Measurements from ENCODE around the gene KLC1.

Gene KLC1

DNA sequence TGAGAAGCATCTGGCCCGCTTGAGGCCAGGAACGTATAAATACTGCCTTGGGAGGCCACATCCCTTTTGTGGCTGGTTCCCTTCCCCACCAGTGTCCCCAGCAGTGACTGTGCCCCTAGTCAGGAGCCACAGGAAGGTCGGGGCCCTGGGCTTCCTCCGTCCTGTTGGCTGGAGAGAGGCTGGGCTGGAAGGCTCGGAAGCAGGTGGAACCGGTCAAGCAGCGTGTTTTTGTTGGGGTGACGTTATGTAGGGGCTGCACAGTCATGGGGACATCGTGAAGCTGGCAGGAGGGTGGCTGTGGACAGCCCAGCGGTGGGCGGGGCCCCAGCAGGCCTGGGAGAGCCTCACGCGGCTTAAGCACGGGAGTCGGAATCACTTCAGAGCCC is 76.1 kb downstream of the KLC1 start:
- DNase-seq (ENCODE audit: low read depth) = no peak

DNA sequence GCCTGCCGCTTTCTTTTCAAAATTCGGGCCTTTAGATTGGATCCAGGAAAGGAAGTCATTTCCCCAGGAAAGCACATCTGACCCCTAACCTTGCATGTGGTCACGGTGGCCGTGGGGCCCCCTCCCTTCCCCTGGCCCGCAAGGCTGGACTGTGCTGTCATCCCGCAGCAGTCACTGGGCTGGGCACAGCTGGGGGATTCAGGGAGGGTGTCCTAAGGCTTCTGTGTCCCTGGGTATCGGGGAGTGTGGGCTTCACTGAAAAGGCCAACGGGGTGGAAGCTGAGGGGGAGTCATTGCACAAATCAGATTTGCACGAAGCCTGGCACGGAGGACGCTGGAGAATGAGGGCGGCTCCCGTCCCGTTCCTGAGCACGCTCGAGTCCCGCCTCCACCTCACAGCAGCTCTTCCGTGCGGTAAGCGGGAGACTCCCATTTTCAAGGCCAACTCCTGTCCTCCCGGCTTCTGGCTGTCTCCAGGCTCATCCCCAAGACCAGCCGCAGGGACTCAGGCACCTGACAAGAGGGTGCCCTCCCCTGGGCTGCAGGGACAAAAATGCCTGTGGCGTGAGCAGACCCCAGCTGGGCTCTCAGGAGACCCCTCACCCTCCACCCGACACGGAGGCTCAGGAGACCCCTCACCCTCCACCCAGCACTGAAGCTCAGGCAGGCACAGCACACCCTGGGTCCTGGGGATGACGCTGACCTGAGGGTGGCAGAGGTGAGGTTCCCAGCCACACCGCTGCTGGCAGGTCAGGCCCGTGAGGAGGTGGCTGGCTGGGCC is 76.7 kb downstream of the KLC1 start:
- no peak for DNase-seq (ENCODE audit: low read depth)

DNA sequence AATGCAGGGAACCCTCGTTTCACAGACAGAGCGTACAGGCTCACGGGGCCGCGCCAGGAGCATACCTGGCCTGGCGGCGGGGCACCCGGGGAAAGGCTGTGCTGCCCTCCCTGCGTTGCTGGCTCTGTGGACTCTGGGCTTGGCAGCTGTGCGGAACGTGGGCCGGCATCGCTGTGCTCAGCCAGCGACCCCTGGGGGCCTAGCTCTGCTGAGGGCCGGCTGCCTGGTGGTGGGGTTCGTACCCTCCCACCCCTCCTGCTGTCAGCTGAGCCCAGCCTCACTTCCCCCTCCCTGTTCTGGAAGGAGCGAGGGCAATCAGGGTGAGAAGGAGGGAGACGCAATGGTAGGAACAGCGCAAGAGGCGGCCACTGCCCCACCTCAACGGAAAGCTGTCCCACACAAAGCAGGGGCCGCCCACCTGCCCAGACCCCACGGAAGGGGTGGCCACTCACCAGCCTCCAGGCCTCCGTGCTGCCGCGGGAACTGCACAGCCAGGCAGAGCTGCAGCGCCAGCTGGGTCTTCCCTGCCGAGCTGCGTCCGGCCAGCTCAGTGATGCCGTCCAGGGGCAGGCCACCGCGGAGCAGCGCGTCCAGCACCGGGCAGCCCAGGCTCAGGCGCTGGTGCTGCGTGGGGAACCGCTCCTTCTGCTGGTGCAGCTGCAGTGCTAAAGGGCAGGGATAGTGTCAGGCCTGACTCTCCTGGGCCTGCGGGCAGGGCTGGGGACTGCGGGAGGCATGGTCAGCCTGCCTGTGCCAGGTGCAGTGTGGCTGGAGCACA is 77.7 kb downstream of the KLC1 start:
- DNase-seq (ENCODE audit: low read depth) = no peak

DNA sequence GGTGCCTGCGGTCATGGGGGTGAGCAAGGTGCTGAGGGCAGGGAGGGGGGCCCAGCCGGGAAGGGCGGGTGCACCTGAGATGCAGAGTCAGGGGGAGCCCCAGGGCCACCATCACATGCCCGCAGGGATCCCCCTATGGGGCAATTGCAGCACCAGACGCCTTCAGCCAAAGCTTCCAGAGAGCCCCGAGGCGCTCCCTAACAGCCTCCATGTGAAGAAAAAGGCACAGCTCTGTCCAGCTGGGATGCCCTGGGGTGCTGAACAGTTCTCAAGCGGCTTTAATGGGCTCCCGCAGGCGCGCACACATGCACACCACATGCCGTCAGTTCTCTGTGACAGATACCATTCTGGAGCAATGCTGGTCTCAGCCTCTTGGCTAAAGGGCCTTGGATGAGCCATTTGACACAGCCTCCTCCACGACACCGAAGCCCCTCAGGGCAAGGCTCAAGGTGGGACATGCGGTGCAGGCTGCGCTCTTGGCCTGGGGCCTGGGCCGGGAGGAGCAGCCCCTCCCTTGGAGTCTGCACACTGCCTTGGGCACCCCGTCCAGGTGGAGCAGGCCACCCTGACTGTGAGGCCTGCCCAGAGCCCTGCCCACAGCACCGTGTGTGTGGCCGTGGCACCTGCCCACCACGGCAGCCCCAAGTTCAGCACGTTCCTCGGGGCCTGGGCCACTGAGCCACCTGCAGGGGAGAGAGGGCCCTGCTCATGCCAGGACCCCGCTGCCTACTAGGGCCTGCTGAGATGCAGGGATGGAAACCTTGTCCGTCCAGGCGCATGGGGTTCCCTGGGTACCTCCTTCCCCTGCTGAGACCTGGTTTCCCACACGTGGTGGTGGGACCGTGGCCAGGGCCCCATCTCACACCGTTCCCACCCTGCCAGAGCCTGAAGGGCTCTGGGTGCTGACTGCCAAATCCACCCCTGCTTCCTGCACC is 78.6 kb downstream of the KLC1 start:
- DNase-seq (ENCODE audit: low read depth) = no peak

DNA sequence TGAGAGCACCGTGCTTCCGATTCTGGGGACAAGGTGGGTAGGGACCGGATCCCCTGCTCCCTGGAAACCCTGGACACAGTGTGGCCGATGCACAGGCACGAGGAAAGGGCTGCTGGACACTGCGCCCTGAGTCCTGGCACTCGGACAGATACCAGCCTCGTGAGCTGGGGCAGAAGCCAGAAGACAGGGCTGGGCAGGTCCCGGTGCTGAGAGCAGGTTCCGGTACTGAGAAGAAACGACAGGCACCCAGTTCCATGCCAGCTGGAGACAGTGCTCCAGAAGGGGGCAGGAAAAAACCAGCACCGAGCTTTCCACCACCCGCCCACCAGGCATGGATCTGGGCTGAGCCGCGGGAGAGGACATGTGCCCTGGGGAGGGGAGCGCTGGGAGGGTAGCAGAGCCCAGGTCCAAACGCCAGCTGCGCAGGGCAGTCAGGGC is 79.8 kb downstream of the KLC1 start:
- DNase-seq (ENCODE audit: low read depth) = no peak

DNA sequence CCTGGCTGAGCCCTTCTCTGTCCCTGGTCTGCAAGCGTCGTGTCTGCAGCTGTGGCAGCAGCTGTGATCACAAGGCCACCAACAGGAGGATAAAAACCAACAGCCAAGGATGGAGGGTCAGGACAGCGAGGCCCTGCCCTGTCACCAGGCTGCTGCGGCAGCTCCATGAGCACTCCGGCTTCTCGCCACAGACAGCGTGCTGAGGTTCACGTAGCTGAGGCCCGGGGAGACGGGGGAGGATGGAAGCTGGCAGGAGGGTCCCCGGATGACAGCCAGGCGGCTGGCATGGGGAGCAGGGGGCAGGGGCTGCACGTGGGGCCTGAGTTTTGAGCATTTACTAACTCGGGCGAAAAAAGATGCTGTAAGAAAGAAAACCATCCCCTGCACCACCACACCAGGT is 80.8 kb downstream of the KLC1 start:
- no peak for DNase-seq (ENCODE audit: low read depth)

DNA sequence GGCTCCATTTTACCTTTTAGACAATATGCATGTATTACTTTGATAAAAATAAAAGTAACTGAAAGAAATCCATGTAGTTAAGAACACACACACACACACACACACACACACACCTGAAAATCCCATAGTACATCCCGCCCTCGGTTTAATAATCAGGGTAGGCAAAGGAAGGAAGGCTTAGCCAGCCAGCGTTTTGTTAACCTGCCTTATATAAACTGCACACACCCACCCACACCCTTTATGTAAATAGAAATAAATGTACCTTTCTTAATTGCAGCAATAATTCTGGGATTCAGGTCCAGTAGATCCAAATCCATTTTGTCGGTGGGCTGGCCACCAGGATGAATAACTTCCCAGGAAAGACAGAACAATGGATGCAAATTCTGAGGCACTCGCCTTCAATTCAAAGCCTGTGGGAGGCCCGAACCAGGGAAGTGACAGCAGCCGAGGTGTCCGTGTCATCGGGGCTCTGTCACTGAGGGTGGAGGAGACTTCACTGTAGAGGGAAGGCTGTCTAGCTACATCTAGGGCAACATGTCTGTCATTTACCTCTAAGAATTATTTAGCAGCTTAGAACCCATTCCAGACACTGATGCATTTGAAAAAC is 81.9 kb downstream of the KLC1 start:
- DNase-seq (ENCODE audit: low read depth) = no peak

DNA sequence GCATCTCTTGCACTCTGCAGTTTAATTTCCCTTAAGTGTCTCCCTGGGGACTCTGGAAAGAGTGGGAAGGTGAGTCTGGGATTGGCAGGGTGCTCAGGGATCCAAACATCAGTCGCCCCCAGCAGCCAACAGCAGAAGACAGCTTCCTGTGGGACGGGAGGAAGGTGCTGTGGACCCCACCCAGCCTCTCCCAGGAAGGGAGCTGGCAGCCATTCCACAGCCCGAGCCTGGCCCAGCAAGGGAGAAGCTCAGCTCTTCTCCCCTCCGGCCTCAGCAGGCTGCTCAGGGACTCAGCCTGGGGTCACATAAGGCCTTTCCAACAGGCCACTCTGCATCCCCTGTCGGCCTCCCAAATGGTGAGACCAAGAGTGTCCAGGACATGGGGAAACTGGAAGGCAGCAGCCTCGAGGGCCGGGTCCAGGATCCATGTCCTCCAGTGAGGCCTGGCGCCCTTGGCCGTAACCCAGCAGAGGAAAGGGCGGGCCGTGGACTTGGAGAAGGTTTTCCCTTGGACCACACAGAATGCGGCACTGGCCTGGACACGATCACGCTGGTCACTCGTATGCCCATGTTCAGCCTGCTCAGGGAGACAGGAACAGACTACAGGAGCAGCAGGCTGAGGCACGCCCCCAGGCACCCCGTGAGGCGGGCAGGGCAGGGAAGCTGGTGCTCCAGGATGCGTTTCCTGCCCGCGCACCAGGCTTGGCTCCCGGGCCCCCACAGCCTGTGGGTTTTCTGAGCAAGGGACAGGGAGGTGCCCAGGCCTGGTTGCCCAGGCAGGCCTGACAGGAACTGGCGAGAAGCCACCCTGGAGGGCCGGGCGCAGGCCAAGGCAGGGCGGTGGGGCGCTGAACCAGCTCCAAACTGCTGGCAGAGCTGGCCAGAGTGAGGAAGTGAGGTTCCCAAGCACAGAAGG is 82.8 kb downstream of the KLC1 start:
- no peak for DNase-seq (ENCODE audit: low read depth)

DNA sequence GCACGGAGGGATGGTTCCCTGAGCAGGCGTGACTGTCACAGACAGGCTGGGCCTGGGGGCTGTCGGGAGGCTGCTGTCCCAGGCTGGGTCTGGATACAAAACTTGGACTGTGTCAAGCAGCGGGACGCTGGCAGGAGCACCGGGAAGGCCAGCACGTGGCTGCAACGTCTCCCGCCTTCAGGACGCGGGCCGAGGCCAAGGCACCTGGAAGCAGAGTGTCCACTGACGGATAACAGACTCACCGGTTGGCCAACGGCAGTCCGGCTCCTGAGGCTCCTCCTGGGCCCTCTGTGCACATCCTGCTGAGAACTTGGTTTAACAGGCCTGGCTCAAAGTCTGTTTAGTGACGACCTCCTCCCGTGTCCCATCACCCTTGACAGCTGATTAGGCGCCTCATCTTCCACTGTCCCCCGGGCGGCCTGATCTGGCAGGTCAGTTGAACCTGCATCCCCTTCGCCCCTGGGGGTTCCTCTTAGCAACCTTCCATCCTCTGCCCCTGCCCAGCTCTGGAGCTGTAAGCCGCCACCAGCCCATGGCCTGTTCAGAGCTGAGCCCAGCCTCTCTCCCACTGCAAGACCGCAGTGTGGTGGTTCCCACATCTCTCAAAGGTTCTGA is 83.7 kb downstream of the KLC1 start:
- no peak for DNase-seq (ENCODE audit: low read depth)

DNA sequence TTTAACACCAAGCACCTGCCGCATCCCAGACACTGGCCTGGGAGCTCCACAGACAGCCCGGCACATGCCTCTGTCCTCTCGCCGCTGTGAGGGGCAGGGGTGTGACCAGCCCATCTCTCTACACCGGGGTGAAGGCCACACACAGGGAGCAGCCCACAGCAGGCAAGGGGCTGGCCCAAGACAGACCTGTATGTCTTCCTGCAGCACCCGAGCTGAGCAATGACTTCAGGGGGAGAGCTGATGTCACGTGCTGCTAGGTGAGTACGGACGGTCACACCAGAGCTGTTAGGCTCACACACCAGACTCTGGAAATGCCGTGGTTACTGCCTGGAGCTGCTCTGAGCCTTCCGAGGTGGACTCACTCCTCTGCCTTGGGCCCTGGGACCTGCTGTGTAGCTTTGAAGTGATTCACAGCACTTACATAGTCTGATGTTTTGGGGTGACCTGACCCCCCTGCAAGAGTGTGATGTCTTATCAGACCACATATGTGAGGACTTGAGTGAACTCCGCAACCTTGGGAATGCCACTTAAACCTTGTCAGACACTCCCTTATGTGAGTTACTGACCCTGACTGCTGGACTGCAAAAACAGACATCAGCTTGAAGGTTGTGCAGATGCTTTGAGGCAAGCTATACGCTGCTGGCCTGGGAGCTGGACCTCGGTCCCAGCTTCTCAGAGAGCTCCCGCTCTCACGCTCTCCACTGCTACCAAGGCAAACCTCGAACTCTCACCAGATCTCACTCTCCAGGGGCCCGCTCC is 84.5 kb downstream of the KLC1 start:
- DNase-seq (ENCODE audit: low read depth) = peak; percentile 37

DNA sequence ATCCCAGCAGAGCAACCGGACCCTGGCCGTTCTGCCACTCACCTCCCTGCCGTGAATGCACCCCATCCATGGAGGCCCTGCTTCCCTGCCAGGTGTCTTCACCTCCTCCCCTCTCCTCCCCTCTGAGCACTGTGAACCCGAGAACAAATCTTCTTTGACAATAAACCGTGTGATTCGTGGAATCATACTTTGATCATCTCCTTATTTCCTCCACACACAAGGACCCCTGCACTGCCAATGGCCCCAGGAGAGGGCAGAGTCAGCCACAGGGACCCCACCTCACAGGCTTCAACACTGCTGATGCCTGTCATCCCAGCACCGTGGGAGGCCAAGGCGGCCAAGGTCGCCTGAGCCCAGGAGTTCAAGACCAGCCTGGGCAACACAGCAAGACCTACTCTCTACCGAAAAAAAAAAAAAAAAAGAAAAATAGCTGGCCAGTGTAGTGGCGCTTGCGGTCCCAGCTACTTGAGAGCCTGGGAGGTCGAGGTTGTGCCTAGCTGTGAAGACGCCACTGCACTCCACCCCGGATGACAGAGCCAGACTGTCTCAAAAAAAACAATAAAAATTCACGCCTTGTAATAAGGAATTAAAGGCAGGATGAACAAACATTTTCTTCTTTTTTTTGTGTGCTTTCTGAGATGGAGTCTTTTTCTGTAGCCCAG is 85.2 kb downstream of the KLC1 start:
- DNase-seq (ENCODE audit: low read depth) = no peak

DNA sequence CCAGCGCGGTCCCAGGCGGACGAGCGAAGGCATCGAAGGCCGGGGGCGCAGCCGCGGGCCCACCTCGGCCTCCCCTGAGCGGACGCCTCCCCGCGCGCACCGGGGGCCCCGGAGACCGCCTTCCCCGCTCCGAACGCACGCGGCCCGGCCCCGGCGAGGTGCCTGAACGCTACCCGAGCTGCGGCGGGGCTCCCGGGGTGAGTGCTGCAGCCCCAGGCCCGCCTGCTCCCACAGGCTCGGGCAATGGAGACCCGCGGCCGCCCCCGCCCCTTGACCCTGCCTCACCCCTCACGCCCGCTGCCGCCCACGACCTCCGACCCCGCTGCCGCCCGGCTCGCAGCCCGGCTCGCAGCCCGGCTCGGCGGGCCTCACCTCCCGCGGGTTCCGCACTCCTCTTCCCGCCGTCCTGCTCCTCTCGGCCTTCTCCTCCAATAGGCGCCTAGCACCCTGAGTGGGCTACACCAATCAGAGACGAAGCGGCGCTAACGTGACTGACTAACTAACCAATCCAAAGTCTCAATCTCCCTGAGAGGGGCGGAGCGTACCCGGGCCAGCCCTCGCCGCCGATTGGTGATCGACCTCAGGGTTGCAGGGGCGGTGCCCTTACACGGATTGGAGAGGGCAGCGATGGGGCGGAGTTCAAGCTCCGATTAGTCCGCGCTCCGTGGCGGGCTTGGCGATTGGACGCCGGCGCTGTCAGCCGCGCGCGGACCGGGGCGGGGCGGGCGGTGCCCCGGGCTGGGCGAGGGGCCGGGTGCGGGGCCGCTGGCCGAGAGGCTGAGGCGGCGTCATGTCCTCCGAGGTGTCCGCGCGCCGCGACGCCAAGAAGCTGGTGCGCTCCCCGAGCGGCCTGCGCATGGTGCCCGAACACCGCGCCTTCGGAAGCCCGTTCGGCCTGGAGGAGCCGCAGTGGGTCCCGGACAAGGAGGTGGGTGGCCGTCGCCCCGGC is 86.3 kb downstream of the KLC1 start, which contains the start of the genes XRCC3 and ZFYVE21:
TSS of gene XRCC3 (minus strand) at position 400 of the 949 bp plus-strand sequence. CDS start 4,364 bp downstream, outside the sequence.
TSS of gene ZFYVE21 (plus strand) at position 759 of the 949 bp plus-strand sequence. CDS start at position 791, 32 bp downstream.
- DNase-seq (ENCODE audit: low read depth) = peak; percentile 100

DNA sequence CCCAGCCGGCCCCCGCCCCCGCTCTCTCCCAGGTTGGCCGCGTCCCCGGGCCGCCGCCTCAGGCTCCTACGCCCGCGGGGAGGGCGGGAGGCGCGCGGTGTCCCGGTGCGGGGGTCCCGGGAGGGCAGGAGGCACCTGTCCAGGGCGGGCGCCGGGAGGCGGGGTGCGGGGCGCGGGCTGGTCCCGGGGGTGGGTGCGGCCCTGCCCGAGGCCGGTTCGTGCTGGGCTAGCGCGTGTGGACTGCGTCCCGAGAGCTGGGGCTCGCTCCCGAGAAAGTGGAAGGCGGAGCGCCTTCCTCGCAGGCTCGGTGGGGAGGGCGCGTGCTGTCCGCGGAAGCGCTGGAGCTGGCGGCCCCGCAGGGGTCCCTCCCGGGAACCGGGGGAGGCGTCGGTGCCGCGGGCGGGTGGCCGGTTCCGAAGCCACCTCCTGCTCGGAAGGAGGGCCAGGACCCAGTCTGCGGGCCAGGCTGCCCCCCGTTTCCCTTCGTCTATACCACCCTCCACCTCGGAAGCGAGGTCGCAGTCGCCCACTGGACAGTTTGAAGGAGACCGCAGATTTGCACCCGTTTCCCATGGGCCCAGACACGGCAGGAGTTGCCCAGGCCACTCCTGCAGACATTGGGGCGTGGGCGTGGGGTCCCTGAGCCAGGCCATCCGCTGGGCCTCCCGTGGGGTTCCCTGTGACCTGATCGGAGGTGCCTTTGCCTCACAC is 87.2 kb downstream of the KLC1 start:
- DNase-seq (ENCODE audit: low read depth) = peak; percentile 45

DNA sequence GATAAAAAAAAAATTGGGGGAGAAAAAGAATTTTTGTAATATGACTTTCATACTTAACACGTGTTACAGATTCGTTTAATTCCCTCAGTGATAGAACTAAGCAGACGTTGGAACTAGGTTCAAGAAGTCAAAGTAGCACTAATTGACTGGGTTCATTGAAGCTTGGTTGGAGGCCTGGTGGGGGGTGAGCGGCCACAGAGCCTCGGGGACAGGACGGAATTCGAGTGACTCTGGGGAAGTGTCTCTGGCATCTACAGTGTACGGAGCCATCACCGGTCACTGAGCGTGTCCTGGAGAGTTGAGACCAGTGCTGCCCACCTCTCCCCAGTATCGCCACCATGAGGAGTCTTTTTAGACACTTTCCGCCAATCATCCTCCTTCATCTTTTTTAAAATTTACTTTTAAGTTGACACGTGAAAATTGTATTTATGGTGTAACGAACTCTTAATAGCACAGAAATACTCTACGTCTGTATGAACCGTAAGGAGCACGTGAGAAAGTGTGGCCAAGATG is 87.9 kb downstream of the KLC1 start:
- DNase-seq (ENCODE audit: low read depth) = no peak

DNA sequence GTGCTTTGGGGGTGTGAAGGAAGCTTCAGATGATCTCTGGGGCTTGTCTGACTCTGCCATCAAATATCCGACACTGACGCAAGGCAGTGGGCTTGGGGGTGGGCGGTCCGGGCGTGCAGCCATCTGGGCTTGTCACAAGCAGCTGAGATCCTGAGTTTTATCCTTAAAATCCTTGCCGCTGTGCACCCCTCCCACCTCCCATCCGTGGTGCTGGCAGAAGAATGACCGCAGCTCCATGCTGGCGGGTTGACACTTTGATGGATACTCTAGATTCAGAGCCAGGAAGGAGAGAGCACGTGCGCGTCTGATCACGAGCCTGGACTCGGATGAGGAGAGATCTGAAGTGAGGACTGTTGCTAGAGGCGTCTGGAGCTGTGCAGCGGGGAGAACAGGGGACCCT is 89.6 kb downstream of the KLC1 start:
- no peak for DNase-seq (ENCODE audit: low read depth)

DNA sequence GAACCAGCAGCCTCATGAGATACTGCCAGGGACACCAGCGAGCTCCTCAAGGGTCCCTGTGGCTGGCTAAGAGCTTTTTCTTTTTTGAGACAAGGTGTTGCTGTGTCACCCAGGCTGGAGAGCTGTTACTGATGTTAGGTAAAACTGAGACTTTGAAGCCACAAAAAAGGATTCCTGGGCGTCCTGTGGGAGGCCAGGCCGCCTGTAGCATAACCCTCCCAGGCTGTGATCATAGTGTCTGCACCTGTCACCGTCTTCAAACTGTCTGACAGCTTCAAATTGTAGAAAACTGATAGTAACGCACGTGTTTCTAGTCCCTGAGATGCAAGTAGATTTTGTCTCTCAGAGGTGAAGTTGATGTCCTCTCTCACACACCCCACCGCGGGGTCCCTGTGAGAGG is 90.7 kb downstream of the KLC1 start:
- DNase-seq (ENCODE audit: low read depth) = no peak

Measured in ELR (cell line).